GM23248 (cell line): ENCODE results near the gene GDPGP1. TPM values are rescaled to one million over a fixed set of nuclear protein-coding genes. Genes with fewer than 3 reads are reported as not detected.
"Not testable (repeated sequence)": the region's sequence is repeated elsewhere in the genome, so short reads cannot be mapped to it uniquely, and the experiment has no call there.

Experiments
- DNase-seq: peaks from one replicate; pipeline ENCODE4 v3.0.0-alpha.2; 2015
- H2AFZ ChIP-seq: fragments of 200-600 bp; sonication (generic); 2 replicates; pipeline ENCODE4 v1.6.1; 2016; ENCODE audit warnings: antibody characterized with exemption
- H3F3A ChIP-seq: fragments of 200-600 bp; sonication (generic); 2 replicates; pipeline ENCODE4 v1.6.1; 2016; ENCODE audit warnings: mild to moderate bottlenecking, antibody characterized with exemption, mixed run types; ENCODE audit not compliant: insufficient read depth
- H3K27ac ChIP-seq: fragments of 200-600 bp; sonication (generic); 2 replicates; pipeline ENCODE4 v1.5.1; 2016; ENCODE audit warnings: mild to moderate bottlenecking
- H3K27me3 ChIP-seq: fragments of 200-600 bp; sonication (generic); replicated peaks from 2 replicates; pipeline ENCODE4 v1.6.1; 2016; ENCODE audit warnings: mild to moderate bottlenecking; ENCODE audit not compliant: insufficient read depth
- H3K36me3 ChIP-seq: fragments of 200-600 bp; sonication (generic); 2 replicates; pipeline ENCODE4 v1.6.1; 2016; ENCODE audit warnings: low read depth, mild to moderate bottlenecking
- H3K4me1 ChIP-seq: fragments of 200-600 bp; sonication (generic); 2 replicates; pipeline ENCODE4 v1.6.1; 2016; ENCODE audit warnings: mild to moderate bottlenecking; ENCODE audit not compliant: insufficient read depth
- H3K4me2 ChIP-seq: fragments of 200-600 bp; sonication (generic); one replicate; pipeline ENCODE4 v1.6.1; 2016; ENCODE audit warnings: mild to moderate bottlenecking; ENCODE audit not compliant: unreplicated experiment
- H3K4me3 ChIP-seq: fragments of 200-600 bp; sonication (generic); 2 replicates; pipeline ENCODE4 v1.5.1; 2016; ENCODE audit warnings: mild to moderate bottlenecking
- H3K79me2 ChIP-seq: fragments of 200-600 bp; sonication (generic); 2 replicates; pipeline ENCODE4 v1.6.1; 2016; ENCODE audit warnings: mild to moderate bottlenecking; ENCODE audit not compliant: insufficient read depth
- H3K9ac ChIP-seq: fragments of 200-600 bp; sonication (generic); 2 replicates; pipeline ENCODE4 v1.6.1; 2016; ENCODE audit warnings: mild to moderate bottlenecking
- H3K9me2 ChIP-seq: fragments of 200-600 bp; sonication (generic); 2 replicates; pipeline ENCODE4 v1.6.1; 2016; ENCODE audit warnings: mixed run types, mild to moderate bottlenecking, moderate library complexity; ENCODE audit not compliant: insufficient read depth
- H3K9me3 ChIP-seq: fragments of 200-600 bp; sonication (generic); one replicate; pipeline ENCODE4 v1.6.1; 2017; ENCODE audit warnings: low read depth
- H4K20me1 ChIP-seq: fragments of 200-600 bp; sonication (generic); 2 replicates; pipeline ENCODE4 v1.6.0; 2016; ENCODE audit not compliant: insufficient read depth
- EZH2 ChIP-seq: fragments of 200-600 bp; sonication (generic); IDR thresholded peaks from 2 replicates; pipeline ENCODE4 v1.6.1; 2018; ENCODE audit warnings: antibody characterized with exemption, mild to moderate bottlenecking; ENCODE audit not compliant: insufficient read depth, poor library complexity, severe bottlenecking
- EZH2phosphoT487 ChIP-seq: fragments of 200-600 bp; sonication (generic); IDR thresholded peaks from 2 replicates; pipeline ENCODE4 v1.6.1; 2018; ENCODE audit warnings: antibody characterized with exemption, moderate library complexity, mild to moderate bottlenecking, low read depth; ENCODE audit not compliant: insufficient read depth
- WGBS, 2 experiments: methylation state at CpG; one replicate each; pipeline ENCODE4 v1.1.6; 2015 to 2017; ENCODE audit warnings: low lambda C conversion rate in 2 of 2, low coverage in 1 of 2; ENCODE audit errors: missing lambda C conversion rate in 2 of 2; 5-methylcytosine and 5-hydroxymethylcytosine counted together
- in situ Hi-C: fragments of 300-500 bp; cut with MboI; formaldehyde crosslinking; loops from 2 replicates; pipeline ENCODE4 v1.15.0; 2020
- polyA plus RNA-seq: library from polyadenylated mRNA; unstranded; fragments of >200 nt; fragmentation: Nextera tagmentation; extraction: Ambion mirVana; gene quantifications from 2 replicates; pipeline ENCODE4 v1.2.1, GENCODE V29; 2016
- total RNA-seq: library from RNA; depleted of rRNA; stranded (reverse); fragments of >200 nt; shearing (Covaris generic); gene quantifications from 2 replicates; pipeline ENCODE4 v1.2.3, GENCODE V29; 2014

GDPGP1 gene
- total and polyA plus RNA-seq, 2 experiments from 2014 or later, result 1.3 to 9.0 TPM

GRCh38 chr15:90286678-90287077, 52.7 kb downstream of the GDPGP1 start:
- peak; percentile 45 for DNase-seq
- in situ Hi-C loops, result no loop called here
- no peak overlapping the region for H3K4me3 ChIP-seq
- no peaks in the 10 kb centered on the region for H3F3A ChIP-seq
- no peaks in the 10 kb centered on the region for H3K36me3 ChIP-seq
- no peak overlapping the region for H3K9ac ChIP-seq
- no peak overlapping the region for H3K27ac ChIP-seq
- TF ChIP-seq EZH2phosphoT487 (no peak), EZH2 (no peak)
- no peaks in the 10 kb centered on the region for H3K9me2 ChIP-seq
- no peaks in the 10 kb centered on the region for H4K20me1 ChIP-seq
- peak overlapping the region; percentile 67; the same call in 1 of the 2 replicates for H2AFZ ChIP-seq
- H3K9me3 ChIP-seq, result no peaks in the 10 kb centered on the region
- H3K79me2 ChIP-seq, result no peaks in the 10 kb centered on the region
- peaks cover 6% of the 10 kb centered on the region; the same call in 1 of the 2 replicates for H3K4me1 ChIP-seq
- H3K4me2 ChIP-seq, result peak overlapping the region; percentile 45
- H3K27me3 ChIP-seq, result no peaks in the 10 kb centered on the region

GRCh38 chr15:90287101-90287500, 53.1 kb downstream of the GDPGP1 start:
- WGBS, 2 experiments, result 31 to 57% methylated on average over 3 to 5 of the region's 5 CpGs
- no peak for TF ChIP-seq EZH2
- TF ChIP-seq EZH2phosphoT487, result no peak
- Histone ChIP-seq H3K27ac (no peak overlapping the region), H4K20me1 (no peaks in the 10 kb centered on the region), H2AFZ (peak overlapping the region; percentile 67), H3K4me3 (peak overlapping the region; percentile 2; the same call in 1 of the 2 replicates), H3K27me3 (no peaks in the 10 kb centered on the region), H3K4me1 (peaks cover 6% of the 10 kb centered on the region; the same call in 1 of the 2 replicates), H3F3A (no peaks in the 10 kb centered on the region), H3K79me2 (no peaks in the 10 kb centered on the region), H3K9me3 (no peaks in the 10 kb centered on the region), H3K36me3 (no peaks in the 10 kb centered on the region), H3K4me2 (peak overlapping the region; percentile 45), H3K9ac (peak overlapping the region; percentile 39; the same call in 1 of the 2 replicates), H3K9me2 (no peaks in the 10 kb centered on the region)
- no peak for DNase-seq
- in situ Hi-C loops, result no loop called here

GRCh38 chr15:90287946-90288345, 53.9 kb downstream of the GDPGP1 start:
- DNase-seq, result no peak

GRCh38 chr15:90291679-90292356, 57.8 kb downstream of the GDPGP1 start:
- TF ChIP-seq EZH2, result no peak
- TF ChIP-seq EZH2phosphoT487, result no peak
- Histone ChIP-seq H3F3A (no peaks in the 10 kb centered on the region), H3K9ac (no peak overlapping the region), H3K9me2 (no peaks in the 10 kb centered on the region), H3K4me2 (no peak overlapping the region), H3K4me1 (peaks cover 6% of the 10 kb centered on the region; the same call in 1 of the 2 replicates), H3K4me3 (no peak overlapping the region), H3K36me3 (no peaks in the 10 kb centered on the region), H3K27ac (no peak overlapping the region), H2AFZ (no peak overlapping the region), H4K20me1 (no peaks in the 10 kb centered on the region), H3K27me3 (no peaks in the 10 kb centered on the region), H3K9me3 (no peaks in the 10 kb centered on the region), H3K79me2 (no peaks in the 10 kb centered on the region)
- DNase-seq, result peak; percentile 36
- WGBS, 2 experiments, result 75 to 83% methylated on average over 13 to 16 of the region's 16 CpGs
- in situ Hi-C loops, result no loop called here

More at GRCh38 chr15:90287946-90288345, 53.9 kb downstream of the GDPGP1 start:
- WGBS, 2 experiments, result 85 to 87% methylated on average over 6 of the region's 6 CpGs
- no peak overlapping the region for H3K4me3 ChIP-seq
- H3K4me1 ChIP-seq, result peaks cover 6% of the 10 kb centered on the region; the same call in 1 of the 2 replicates
- no peaks in the 10 kb centered on the region for H3K9me2 ChIP-seq
- no peak for TF ChIP-seq EZH2
- no peak for TF ChIP-seq EZH2phosphoT487
- H2AFZ ChIP-seq, result peak overlapping the region; percentile 67
- H3K36me3 ChIP-seq, result no peaks in the 10 kb centered on the region
- H3K27ac ChIP-seq, result no peak overlapping the region
- H3K9me3 ChIP-seq, result no peaks in the 10 kb centered on the region
- H3F3A ChIP-seq, result no peaks in the 10 kb centered on the region
- H3K27me3 ChIP-seq, result no peaks in the 10 kb centered on the region
- H3K4me2 ChIP-seq, result no peak overlapping the region
- in situ Hi-C loops, result no loop called here
- no peaks in the 10 kb centered on the region for H3K79me2 ChIP-seq
- 0 out of 2 replicates have a peak overlapping the region, but pooled peaks have one; percentile 39 for H3K9ac ChIP-seq
- H4K20me1 ChIP-seq, result no peaks in the 10 kb centered on the region

GRCh38 chr15:90293040-90293810, 59.2 kb downstream of the GDPGP1 start:
- H3K4me2 ChIP-seq, H3K9ac ChIP-seq, H3K4me3 ChIP-seq, H3F3A ChIP-seq, H3K36me3 ChIP-seq, H3K27me3 ChIP-seq, H3K9me2 ChIP-seq, in situ Hi-C loops, H4K20me1 ChIP-seq, H3K79me2 ChIP-seq, H3K27ac ChIP-seq, H3K9me3 ChIP-seq, H3K4me1 ChIP-seq, H2AFZ ChIP-seq: not testable (repeated sequence)
- DNase-seq, result peak; percentile 72
- WGBS, 2 experiments, result 43 to 49% methylated on average over 13 of the region's 13 CpGs
